ENCODE data around the gene LPGAT1.
"Not testable (repeated sequence)": the region's sequence is repeated elsewhere in the genome, so short reads cannot be mapped to it uniquely, and the experiment has no call there.

The LPGAT1 gene, protein sequence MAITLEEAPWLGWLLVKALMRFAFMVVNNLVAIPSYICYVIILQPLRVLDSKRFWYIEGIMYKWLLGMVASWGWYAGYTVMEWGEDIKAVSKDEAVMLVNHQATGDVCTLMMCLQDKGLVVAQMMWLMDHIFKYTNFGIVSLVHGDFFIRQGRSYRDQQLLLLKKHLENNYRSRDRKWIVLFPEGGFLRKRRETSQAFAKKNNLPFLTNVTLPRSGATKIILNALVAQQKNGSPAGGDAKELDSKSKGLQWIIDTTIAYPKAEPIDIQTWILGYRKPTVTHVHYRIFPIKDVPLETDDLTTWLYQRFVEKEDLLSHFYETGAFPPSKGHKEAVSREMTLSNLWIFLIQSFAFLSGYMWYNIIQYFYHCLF

DNA sequence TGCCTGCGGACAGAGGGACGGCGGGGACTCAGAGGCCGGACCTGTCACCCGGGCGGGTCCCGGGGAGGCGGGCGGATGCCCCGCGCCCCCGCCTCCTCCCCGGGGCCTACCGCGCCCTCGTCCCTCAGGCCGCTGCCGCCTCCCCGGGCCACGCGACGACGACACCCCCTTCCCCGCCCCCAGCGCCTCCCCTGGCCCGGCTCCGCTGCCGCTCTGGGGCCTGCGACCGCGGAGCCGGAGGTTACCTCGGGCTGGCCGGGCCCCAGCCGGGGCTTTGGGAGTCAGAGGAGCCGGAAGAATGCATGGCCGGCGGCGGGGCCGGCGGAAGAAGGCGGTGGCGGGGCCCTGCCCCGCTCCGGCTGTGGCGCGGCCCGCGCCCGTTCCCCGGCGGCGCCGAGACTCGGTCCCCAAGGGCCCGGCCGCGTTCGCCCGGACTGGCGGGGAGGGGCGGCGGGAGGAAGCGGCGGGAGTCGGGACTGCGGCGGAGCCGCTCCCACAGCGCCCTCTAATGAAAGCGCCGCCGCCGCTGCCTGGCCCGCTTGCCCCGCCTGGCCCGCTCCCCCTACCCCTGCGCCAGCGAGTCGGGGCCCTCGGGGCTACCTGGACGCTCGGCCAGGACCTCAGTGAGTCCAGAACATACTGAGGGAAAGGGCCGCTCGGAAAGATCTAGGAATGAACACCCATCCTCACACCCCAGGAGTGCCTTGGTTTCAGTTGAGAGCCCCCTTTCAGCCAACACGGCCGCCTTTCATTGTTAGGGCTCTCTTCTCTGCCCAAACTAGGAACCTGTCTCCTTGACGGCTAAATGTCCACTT is at the start of gene LPGAT1:
LPGAT1 (minus strand) TSS at position 436 of the 815 bp plus-strand sequence. CDS start 1,467 bp downstream, outside the sequence.
- DNase-seq (ENCODE audit: low read depth): peak; percentile 35

DNA sequence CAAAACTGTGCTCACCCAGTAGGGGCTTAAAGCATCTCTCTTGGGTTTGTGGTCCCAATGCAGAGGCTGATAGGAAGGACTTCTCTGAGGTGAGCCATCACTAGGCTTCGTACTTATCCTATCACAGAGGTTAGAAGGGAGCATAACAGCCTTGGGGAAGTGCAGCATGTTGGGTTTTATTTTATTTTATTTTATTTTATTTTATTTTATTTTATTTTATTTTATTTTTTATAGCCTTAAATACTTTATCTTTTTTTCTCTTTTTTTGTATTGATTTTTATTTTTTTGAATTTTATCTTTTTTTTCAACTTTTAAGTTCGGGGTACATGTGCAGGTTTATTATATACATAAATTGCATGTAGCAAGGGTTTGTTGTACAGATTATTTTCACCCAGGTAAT is 48.9 kb upstream of the LPGAT1 start:
- no peak for DNase-seq (ENCODE audit: low read depth)

DNA sequence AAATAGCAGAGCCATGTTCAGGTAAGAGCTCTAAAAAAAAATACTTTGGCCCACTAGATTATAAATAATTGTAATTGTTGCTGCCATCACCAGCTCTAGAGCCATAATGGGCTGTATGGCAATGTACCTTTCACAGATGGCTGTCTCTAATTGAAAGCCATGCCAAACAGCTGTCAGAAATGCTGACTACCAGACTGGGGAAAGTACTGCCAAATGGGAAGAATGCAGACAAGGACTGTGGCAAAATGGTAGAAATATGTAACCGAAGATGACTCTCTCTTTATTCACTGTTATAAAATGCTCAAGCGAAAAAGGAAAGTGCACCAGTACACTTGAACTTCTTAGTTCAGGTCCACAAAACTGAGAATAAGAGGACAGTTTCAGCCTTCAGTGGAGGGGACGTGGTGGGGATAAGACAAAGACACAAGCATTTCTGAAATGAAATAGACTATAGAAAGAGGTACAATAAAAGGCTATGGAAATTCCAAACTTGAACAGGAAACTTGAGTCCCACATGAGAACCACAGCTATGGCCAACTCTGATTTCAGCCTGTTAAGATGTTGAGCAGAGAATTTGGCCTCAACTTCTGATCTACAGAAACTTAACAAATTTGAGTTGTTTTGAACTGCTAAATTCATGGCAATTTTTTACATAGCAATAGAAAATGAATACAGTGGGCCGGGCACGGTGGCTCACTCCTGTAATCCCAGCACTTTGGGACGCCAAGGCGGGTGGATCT is 46.5 kb upstream of the LPGAT1 start:
- DNase-seq (ENCODE audit: low read depth): no peak

DNA sequence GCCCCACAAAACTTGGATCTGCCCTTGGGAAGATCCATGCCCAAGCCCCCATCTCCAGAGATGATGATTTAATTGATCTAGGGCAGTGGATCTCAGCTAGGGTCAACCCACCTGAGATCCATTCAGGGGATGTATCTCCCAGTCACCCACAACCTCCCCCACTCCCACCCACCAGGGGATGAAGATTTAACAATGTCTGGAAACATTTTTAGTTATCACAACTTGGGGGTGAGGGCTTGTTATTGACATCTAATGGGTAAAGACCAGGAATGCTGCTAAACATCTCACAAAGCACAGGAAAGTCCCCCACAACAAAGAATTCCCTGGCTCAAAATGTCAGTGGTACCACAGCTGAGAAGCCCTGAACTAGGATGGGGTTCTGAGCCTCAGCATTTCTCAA is 45.0 kb upstream of the LPGAT1 start:
- no peak for DNase-seq (ENCODE audit: low read depth)

DNA sequence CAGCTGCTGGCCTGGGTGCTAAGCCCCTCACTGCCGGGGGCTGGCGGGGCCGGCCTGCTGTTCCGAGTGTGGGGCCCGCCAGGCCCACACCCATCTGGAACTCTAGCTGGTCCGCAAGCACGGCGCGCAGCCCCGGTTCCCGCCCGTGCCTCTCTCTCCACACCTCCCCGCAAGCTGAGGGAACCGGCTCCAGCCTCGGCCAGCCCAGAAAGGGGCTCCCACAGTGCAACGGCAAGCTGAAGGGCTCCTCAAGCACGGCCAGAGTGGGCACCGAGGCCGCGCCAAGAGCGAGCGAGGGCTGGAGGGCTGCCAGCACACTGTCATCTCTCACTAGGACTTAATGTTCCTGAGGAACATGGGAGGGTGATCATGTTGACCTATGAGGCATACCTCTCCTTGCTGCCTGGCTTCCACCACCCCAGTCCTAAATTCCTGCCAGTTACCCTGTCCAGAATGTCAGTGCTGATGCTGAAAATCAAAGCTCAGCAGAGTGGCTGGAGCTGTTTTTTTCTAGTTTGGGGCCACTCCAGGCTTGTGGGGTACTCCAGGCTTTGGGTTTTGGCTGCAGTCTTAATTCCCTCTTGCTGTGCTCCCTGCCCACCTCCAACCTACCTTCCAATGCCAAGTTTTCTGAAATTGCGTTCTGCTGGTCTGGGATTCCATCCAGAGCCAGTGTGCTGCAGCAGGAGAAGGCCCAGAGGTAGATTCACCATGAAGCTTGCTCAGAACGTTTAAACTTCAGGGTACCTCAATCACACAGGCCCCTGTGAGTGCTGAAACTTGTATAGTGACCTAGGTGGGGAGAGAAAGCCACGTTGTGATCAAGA is 44.2 kb upstream of the LPGAT1 start:
- no peak for DNase-seq (ENCODE audit: low read depth)

DNA sequence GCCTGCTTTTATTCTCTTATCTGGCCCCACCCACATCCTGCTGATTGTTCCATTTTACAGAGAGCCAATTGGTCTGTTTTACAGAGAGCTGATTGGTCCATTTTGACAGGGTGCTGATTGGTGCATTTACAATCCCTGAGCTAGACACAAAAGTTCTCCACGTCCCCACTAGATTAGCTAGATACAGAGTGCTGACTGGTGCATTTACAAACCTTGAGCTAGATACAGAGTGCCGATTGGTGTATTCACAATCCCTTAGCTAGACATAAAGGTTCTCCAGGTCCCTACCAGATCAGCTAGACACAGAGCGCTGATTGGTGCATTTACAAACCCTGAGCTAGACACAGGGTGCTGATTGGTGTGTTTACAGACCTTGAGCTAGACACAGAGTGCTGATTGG is 43.2 kb upstream of the LPGAT1 start:
- not testable (repeated sequence) for DNase-seq (ENCODE audit: low read depth)

DNA sequence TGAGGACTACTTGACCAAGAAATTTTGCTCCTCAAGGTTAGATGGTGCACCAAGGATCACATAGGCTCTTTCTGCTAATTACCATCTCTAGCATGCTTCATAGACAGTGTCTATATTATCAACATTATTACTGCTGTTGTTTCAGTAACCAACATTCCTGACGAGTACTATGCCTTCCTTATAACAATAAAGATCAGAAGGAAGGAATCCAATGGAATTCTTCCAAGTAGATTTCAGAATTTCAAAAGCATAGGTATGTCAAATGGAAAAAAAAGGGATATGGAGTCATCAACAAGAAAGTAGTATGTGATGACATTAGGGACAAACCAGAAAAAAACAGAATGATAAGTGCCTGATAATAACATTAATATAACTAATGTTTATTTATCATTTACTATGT is 39.6 kb upstream of the LPGAT1 start:
- no peak for DNase-seq (ENCODE audit: low read depth)

DNA sequence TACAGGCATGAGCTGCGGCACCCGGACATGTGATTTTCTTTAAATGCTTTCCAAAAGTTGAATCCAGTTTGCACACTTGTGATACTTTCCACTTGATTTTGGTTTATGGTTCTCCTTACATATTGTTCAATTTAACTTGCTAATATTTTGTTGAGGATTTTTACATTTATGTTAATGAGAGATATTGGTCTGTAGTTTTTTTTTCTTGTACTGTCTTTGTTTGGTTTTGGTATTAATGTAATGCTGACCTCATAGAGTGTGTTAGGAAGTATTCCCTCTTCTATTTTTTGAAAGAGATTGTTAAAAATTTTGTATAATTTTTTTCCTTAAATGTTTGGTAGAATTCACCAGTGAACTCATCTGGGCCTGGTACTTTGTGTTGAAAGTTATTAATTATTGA is 34.6 kb upstream of the LPGAT1 start:
- DNase-seq (ENCODE audit: low read depth): no peak

DNA sequence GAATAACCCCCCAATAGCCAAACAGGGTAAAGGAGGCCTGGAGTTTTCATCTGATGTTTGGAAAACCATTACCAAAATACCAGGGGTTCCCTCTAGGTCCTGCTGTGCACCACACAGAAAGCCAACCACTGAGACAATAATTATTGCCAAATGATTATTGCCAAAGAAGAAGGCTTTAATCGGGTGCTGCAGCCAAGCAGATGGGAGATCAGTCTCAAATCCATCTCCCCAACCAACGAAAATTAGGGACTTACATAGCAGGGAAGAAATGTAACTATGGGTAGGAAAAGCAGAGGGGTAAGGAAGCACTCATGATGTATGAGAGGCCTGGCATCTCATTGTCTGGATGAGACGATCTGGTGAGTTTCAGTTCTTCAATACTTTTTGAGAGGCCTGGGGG is 28.8 kb upstream of the LPGAT1 start:
- DNase-seq (ENCODE audit: low read depth): no peak

DNA sequence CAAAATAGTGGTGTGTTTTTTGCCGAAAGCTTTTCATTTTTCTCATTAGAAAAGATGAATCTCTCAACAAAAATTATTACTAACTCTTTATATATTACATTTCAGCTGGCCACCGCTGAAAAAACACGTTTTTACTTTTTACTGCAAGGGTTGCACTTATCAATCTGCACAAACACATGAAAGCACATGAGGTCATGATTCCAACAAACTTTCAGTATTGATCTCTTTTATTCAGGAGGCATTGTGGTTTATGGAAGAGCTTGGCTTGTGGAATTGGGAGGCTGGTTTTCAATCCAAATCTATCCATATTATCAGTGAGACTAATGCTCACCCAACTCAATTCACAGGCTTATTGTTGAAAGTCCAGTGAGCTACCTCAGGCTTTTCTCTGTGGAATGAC is 20.6 kb upstream of the LPGAT1 start:
- no peak for DNase-seq (ENCODE audit: low read depth)

DNA sequence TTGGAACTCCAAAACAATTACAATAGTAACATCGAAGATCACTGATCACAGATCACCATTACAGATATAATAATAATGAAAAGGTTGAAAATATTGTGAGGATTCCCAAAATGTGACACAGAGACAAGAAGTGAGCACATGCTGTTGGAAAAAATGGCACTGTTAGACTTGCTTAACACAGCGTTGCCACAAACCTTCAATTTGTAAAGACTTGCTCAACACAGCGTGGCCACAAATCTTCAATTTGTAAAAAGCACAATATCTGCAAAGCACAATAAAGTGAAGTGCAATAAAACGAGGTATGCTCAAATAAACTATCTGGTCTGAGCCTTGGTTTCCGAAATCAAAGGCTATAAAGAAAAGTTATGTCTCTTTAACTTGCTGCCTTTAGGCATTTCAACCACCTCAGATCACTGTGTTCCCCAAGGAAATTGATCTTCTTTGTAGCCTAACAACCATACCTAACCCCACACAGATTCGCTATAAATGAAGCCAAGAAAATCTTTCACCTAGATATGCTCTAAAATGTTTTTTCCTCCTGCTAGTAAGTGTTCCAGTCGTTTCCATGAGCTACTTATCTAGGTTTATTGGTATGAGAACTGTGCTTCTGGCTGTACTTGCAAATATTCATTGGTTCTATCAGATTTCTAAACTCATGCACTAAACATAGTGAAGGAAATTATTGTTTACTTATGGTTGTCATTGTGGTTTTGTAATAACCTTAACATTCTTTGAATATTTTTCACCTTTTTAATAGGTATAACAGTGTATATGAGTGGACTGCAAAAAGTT is 13.1 kb upstream of the LPGAT1 start:
- no peak for DNase-seq (ENCODE audit: low read depth)

DNA sequence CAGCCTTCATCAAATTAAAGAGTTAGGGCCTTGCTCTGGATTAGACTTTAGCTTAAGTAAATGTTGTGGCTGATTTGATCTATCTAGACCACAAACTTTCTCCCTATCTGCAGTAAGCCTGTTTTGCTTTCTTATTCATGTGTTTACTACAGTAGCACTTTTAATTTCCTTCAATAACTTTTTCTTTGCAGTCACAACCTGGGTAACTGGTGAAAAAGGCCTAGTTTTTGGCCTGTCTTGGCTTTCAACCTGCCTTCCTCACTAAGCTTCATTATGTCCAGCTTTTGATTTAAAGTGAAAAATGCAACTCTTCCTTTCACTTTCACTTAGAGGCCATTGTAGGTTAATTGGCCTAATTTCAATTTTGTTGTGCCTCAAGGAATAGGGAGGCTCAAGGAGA is 12.5 kb upstream of the LPGAT1 start:
- no peak for DNase-seq (ENCODE audit: low read depth)

DNA sequence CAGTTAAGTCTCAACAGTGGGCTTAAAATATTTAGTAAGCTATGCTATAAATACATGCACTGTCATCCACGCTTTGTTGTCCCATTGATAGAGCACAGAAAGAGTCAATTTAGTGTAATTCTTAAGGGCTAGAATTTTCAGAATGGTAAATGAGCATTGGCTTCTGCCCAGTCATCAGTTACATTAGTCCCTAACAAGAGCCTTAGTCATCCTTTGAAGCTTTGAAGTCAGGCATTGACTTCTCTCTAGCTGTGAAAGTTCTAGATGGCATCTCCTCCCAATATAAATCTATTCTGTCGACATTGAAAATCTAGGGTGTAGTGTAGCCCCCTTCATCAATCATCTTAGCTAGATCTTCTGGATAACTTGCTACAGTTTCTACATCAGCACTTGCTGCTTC is 12.0 kb upstream of the LPGAT1 start:
- DNase-seq (ENCODE audit: low read depth): no peak

DNA sequence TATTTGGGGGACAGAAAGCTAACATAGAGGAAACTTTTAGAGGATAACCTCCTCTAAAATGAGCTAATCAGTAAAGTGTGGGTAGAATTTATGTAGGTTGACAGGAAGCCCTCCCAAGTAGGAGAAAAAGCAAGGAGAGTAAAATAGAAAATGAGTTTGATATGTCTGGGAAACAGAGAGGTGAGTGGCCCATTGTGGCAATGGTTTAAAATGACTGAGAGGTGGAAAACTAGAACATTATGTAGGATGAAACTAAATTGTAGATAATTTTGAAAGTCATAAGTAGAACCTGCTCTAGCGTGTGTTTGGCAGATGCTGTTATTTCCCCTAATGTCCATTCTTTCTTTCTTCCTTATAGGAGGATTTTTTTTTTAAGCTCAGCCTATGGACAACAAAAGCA is 8.5 kb upstream of the LPGAT1 start:
- DNase-seq (ENCODE audit: low read depth): no peak

DNA sequence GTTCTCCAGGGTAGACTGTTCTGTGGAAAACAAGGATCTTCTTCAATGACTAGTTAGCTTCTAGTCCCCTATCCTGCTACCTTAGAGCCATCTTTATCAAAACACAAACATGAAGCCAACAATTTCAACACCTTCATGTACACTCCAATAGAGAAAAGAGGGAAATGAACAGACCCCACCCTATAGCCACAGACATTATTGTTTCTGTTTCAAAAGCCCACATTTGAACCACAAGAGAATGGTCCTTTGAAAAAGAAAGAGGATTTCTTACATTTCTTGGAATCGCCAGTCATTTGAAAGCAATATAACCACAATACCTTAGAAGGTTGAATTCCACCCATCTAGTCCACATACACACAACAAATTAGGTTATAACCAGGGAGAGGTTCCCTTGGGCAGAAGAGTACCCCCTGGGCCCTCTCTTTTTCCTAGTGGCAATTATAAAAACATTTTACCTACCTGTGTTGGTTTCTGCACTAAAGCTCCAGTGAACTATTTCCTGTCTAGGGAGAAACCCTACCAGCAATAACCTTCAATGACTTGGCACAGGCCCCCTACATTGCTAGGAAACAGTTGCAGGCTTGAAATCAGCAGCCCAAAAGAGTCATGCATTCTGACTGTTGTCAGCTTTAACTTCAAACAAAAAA is 2.7 kb upstream of the LPGAT1 start:
- no peak for DNase-seq (ENCODE audit: low read depth)

DNA sequence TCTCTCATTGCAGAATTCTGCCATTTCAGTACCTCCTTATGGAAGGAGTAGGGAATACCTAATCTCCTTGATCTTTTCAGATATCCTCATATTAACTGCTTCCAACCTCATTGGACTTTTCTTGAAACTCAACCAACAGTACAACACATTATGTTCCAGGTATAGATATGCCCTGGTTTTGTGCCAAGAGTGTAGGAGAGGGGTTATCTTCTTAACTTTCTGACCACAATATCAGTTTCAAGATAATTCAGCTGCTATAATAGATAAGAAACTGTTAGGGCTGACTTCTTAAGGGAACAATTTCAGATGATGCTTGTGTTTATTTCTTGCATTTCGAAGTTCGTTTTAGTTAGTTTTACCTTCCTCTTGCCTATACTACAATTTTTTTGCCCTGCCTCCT is 2.1 kb upstream of the LPGAT1 start:
- DNase-seq (ENCODE audit: low read depth): no peak

DNA sequence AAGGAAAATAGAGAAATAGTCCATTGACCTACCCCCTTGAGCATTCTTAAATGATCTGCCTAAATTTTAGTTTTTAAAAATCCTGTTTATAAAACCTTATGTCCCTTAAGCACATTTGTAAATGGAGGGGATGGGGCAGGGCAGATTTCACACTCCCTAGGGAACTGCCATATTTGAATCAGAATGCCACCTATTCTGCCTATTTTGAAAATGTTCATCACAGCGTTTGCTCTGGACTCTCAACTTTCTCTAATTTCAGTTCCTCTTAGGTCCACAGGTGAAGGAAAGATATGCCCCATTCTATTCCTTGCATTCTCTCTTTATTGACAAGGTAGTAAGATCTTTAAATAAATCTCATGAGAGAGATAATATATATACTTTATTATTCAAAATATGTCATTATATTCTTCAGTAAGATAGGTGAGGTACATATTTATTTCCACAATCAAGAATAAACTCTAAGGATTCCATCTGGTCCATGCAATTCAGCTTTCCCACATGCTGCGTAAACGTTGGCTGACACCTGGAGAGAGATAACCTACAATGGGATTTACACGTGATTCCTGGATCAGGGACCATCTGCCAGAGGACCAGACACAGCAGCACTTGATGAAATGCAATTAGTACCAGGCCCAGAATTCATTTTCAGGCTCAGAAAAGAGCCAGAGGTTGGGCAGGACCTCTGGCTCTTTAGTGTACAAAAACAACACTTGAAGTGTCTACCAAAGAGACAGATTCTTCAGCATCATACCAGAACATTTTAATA is 1.2 kb upstream of the LPGAT1 start:
- no peak for DNase-seq (ENCODE audit: low read depth)

DNA sequence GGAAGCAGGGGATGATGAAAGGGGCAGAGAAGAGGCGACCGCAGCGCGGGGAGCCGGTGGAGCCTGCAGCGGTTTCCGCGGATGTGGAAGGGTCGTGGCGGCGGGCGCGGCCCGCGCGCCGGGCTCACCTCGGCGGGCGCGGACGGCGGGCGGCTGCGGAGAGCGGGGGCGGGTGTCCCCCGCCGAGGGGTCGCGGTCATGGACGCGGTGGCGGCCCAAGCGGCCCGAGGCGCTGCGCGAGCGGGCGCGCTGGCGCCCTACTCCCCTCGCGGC is 572 bp downstream of the LPGAT1 start:
- no peak for DNase-seq (ENCODE audit: low read depth)

DNA sequence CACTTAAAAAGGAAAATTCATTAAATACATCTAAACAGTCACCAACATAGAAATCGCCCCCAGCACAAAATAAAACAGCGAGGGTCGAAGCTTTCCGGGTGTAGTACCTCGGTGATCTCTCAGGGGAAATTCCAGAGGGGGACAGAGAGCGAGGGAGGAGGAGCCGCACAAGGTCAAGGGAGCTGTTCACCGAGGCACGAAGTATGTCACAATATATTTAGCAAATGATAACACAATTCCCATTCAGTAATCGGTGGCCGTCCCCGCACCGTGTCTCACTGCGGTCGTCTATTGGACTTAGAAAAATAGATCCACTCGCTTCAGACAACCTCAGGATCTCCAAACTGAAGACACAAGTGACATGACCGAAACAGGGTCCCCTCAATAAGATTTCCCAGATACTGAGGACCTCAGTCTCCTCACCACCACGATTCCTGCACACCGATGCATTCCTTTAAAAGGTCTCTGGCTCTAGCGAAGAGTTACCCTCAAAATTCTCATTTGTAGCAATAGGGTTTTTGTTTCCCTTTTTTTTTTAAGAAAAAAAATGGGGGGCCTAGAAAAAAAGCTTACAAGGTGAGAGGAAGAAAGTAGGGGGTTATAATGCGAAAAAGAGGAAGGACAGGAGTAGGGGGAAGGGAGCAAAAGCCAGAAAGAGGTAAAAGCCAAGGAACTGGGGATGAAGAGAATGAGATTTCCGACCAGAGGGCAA is 1.1 kb downstream of the LPGAT1 start:
- DNase-seq (ENCODE audit: low read depth): no peak
